DOHH2 (cell line): Measurements from ENCODE around the gene ZNF106.

ENCODE experiments used
- H3F3A ChIP-seq: fragments of 200-600 bp; sonication (generic), shearing (Covaris generic); 2 replicates; pipeline ENCODE4 v1.6.0; 2016; ENCODE audit warnings: antibody characterized with exemption, mild to moderate bottlenecking; ENCODE audit not compliant: control insufficient read depth, insufficient read depth
- H3K27ac ChIP-seq: fragments of 200-600 bp; sonication (generic); 2 replicates; pipeline ENCODE4 v1.5.1; 2014; ENCODE audit warnings: low read depth, mild to moderate bottlenecking, low read length, moderate library complexity
- H3K27me3 ChIP-seq: fragments of 200-600 bp; sonication (generic); 2 replicates; pipeline ENCODE4 v1.6.1; 2014; ENCODE audit warnings: mild to moderate bottlenecking, low read length, mixed read lengths; ENCODE audit not compliant: control insufficient read depth
- H3K36me3 ChIP-seq: fragments of 200-600 bp; sonication (generic); 2 replicates; pipeline ENCODE4 v1.6.1; 2014; ENCODE audit warnings: mild to moderate bottlenecking, low read length, moderate library complexity, mixed read lengths; ENCODE audit not compliant: control insufficient read depth
- H3K4me1 ChIP-seq: fragments of 200-600 bp; sonication (generic); 2 replicates; pipeline ENCODE4 v1.6.1; 2014; ENCODE audit warnings: mild to moderate bottlenecking, low read length, mixed read lengths; ENCODE audit not compliant: control insufficient read depth
- H3K4me2 ChIP-seq: fragments of 200-600 bp; sonication (generic); 2 replicates; pipeline ENCODE4 v1.6.0; 2014; ENCODE audit warnings: mild to moderate bottlenecking, low read length, moderate library complexity
- H3K4me3 ChIP-seq: fragments of 200-600 bp; sonication (generic); 2 replicates; pipeline ENCODE4 v1.5.1; 2014; ENCODE audit warnings: mild to moderate bottlenecking, low read length, mixed read lengths
- H3K79me2 ChIP-seq: fragments of 200-600 bp; sonication (generic); 2 replicates; pipeline ENCODE4 v1.6.1; 2014; ENCODE audit warnings: mild to moderate bottlenecking, low read length, mixed read lengths; ENCODE audit not compliant: control insufficient read depth
- H3K9me2 ChIP-seq: fragments of 200-600 bp; sonication (generic); replicated peaks from 2 replicates; pipeline ENCODE4 v1.6.1; 2014; ENCODE audit warnings: mild to moderate bottlenecking, low read length, mixed read lengths; ENCODE audit not compliant: control insufficient read depth
- H3K9me3 ChIP-seq: fragments of 200-600 bp; sonication (generic); 2 replicates; pipeline ENCODE4 v1.6.1; 2014; ENCODE audit warnings: antibody characterized with exemption, low read length, mixed read lengths; ENCODE audit not compliant: control insufficient read depth, insufficient read depth
- H4K20me1 ChIP-seq: fragments of 200-600 bp; sonication (generic); 2 replicates; pipeline ENCODE4 v1.6.0; 2014; ENCODE audit warnings: low read depth, mild to moderate bottlenecking, antibody characterized with exemption, low read length, moderate library complexity; ENCODE audit not compliant: control insufficient read depth, insufficient read depth
- CTCF ChIP-seq: fragments of 200-600 bp; sonication (generic); IDR thresholded peaks from one replicate; pipeline ENCODE4 v1.5.1; 2014; ENCODE audit warnings: antibody characterized with exemption, mild to moderate bottlenecking, low read depth, low read length; ENCODE audit not compliant: poor library complexity, severe bottlenecking
- EZH2phosphoT487 ChIP-seq: fragments of 200-600 bp; sonication (generic); IDR thresholded peaks from 2 replicates; pipeline ENCODE4 v1.6.1; 2017; ENCODE audit warnings: borderline replicate concordance, mild to moderate bottlenecking, antibody characterized with exemption, low read length, moderate library complexity, mixed read lengths

Gene ZNF106

DNA sequence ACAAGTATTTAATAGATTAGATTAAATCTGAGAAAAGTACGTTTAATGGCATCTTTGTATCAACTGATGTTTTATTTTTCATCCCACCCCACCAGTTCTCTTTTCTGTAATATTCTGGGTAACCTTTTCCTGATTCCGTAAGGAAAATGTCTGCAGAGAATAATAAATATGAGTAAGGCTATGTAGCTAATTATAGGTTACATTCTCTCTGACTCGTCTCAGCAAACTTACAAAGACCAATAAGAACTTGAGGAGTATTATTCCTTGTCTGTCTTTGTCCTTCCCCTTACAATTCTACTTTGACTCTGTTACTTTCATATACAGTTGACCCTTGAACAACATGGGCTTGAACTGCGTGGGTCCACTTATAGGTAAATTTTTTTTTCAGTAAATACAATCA, 16.6 kb upstream of the ZNF106 start:
- no peaks in the 10 kb centered on the region for H3K27me3 ChIP-seq
- no peak overlapping the region for H3K4me2 ChIP-seq
- peaks cover 21% of the 10 kb centered on the region for H3F3A ChIP-seq
- peaks cover 73% of the 10 kb centered on the region for H3K79me2 ChIP-seq
- TF ChIP-seq EZH2phosphoT487: no peak
- TF ChIP-seq CTCF: no peak
- H3K4me3 ChIP-seq: no peak overlapping the region
- H3K27ac ChIP-seq: no peak overlapping the region
- peaks cover 52% of the 10 kb centered on the region for H3K4me1 ChIP-seq
- no peaks in the 10 kb centered on the region for H3K9me3 ChIP-seq
- no peaks in the 10 kb centered on the region for H4K20me1 ChIP-seq
- H3K9me2 ChIP-seq: no peaks in the 10 kb centered on the region
- H3K36me3 ChIP-seq: peaks cover 38% of the 10 kb centered on the region

- TF ChIP-seq CTCF: no peak
- TF ChIP-seq EZH2phosphoT487: no peak
- Histone ChIP-seq H3K4me3 (peak overlapping the region; percentile 71), H3K4me2 (peak overlapping the region; percentile 96), H3K27ac (peak overlapping the region; percentile 96), H3K9me2 (no peaks in the 10 kb centered on the region), H3K9me3 (no peaks in the 10 kb centered on the region), H3K36me3 (peaks cover 23% of the 10 kb centered on the region), H4K20me1 (no peaks in the 10 kb centered on the region), H3K79me2 (peaks cover 87% of the 10 kb centered on the region), H3K27me3 (no peaks in the 10 kb centered on the region), H3K4me1 (peaks cover 75% of the 10 kb centered on the region), H3F3A (peaks cover 38% of the 10 kb centered on the region)
Observed at GRCh38 chr15:42504631-42505030, 13.7 kb upstream of the ZNF106 start.

DNA sequence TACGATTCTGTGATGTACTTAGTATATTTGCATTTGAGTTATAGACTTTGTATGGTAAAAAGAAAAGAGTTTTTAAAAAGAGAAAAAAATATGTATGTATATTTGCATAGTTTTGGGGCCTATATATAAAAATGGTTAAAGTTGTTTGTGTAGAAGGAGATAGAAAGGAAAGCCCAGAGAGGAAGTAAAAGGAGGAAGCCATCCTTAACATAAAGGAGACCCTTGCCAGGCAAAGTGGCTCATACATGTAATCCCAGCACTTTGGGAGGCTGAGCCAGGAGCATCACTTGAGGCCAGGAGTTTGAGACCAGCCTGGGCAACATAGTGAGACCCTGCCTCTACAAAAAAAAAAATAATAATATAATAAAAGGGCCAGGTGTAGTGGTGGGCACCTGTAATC, 12.9 kb upstream of the ZNF106 start:
- Histone ChIP-seq H3K4me3 (peak overlapping the region; percentile 33; the same call in 1 of the 2 replicates), H3K27ac (peak overlapping the region; percentile 96), H3K79me2 (peaks cover 90% of the 10 kb centered on the region), H3K4me2 (peak overlapping the region; percentile 96), H3K27me3 (no peaks in the 10 kb centered on the region), H4K20me1 (no peaks in the 10 kb centered on the region), H3K9me2 (no peaks in the 10 kb centered on the region), H3K4me1 (peaks cover 83% of the 10 kb centered on the region), H3F3A (peaks cover 46% of the 10 kb centered on the region), H3K36me3 (peaks cover 24% of the 10 kb centered on the region), H3K9me3 (no peaks in the 10 kb centered on the region)
- TF ChIP-seq EZH2phosphoT487 (no peak), CTCF (no peak)
